HepG2 (cell line): ENCODE data around the gene TRAF4. TPM values are rescaled to one million over a fixed set of nuclear protein-coding genes. Genes with fewer than 3 reads are reported as not detected.

Source experiments
- ATF5 ChIP-seq: sonication (generic); formaldehyde crosslinking; IDR thresholded peaks from 2 replicates; pipeline ENCODE4 v1.4.0; 2020; ENCODE audit warnings: mild to moderate bottlenecking, low read depth, missing genetic modification reagents
- BATF2 ChIP-seq: sonication (generic); formaldehyde crosslinking; IDR thresholded peaks from 2 replicates; pipeline ENCODE4 v1.8.0; 2022; ENCODE audit warnings: mild to moderate bottlenecking, missing genetic modification reagents, moderate library complexity
- CHD4 ChIP-seq: fragments of 200-600 bp; sonication (generic); IDR thresholded peaks from 2 replicates; pipeline ENCODE4 v1.7.0; 2017; ENCODE audit warnings: mild to moderate bottlenecking, low read length, borderline replicate concordance
- CREM ChIP-seq, 2 experiments: sonication (generic) in 1 of 2; formaldehyde crosslinking in 1 of 2; IDR thresholded peaks; 2 replicates each; pipeline versions ENCODE4 v1.4.0 to v1.6.1; 2016 to 2020; ENCODE audit warnings: antibody characterized with exemption in 1 of 2, mild to moderate bottlenecking in 1 of 2, missing genetic modification reagents in 1 of 2
- DDIT3 ChIP-seq: sonication (generic); formaldehyde crosslinking; IDR thresholded peaks from 2 replicates; pipeline ENCODE4 v1.4.0; 2020; ENCODE audit warnings: mild to moderate bottlenecking, missing genetic modification reagents
- HHEX ChIP-seq: IDR thresholded peaks from 2 replicates; pipeline ENCODE4 v1.6.1; 2016; ENCODE audit warnings: control low read depth
- HOXD1 ChIP-seq: sonication (generic); formaldehyde crosslinking; IDR thresholded peaks from 2 replicates; pipeline ENCODE4 v1.5.0; 2020; ENCODE audit warnings: missing genetic modification reagents
- KDM4B ChIP-seq: sonication (generic); formaldehyde crosslinking; IDR thresholded peaks from 2 replicates; pipeline ENCODE4 v1.4.0; 2020; ENCODE audit warnings: missing genetic modification reagents
- MXD1 ChIP-seq: sonication (generic); formaldehyde crosslinking; IDR thresholded peaks from 2 replicates; pipeline ENCODE4 v1.4.0; 2020; ENCODE audit warnings: mild to moderate bottlenecking, missing genetic modification reagents
- NR1H2 ChIP-seq: sonication (generic); formaldehyde crosslinking; IDR thresholded peaks from 2 replicates; pipeline ENCODE4 v1.8.1; 2022; ENCODE audit warnings: low read depth, missing genetic modification reagents, borderline replicate concordance
- SIX1 ChIP-seq: sonication (generic); formaldehyde crosslinking; IDR thresholded peaks from 2 replicates; pipeline ENCODE4 v1.4.0; 2020; ENCODE audit warnings: missing genetic modification reagents, borderline replicate concordance
- WIZ ChIP-seq: sonication (generic); formaldehyde crosslinking; IDR thresholded peaks from 2 replicates; pipeline ENCODE4 v1.5.1; 2020; ENCODE audit warnings: mild to moderate bottlenecking, missing genetic modification reagents
- ZBTB26 ChIP-seq: IDR thresholded peaks from 2 replicates; pipeline ENCODE4 v1.6.1; 2016; ENCODE audit warnings: missing compliant biosample characterization, missing genetic modification reagents, borderline replicate concordance
- ZBTB3 ChIP-seq: sonication (generic); formaldehyde crosslinking; IDR thresholded peaks from 2 replicates; pipeline ENCODE4 v1.4.0; 2020; ENCODE audit warnings: low read depth, mild to moderate bottlenecking, moderate library complexity, missing genetic modification reagents, borderline replicate concordance
- ZHX1 ChIP-seq: sonication (generic); formaldehyde crosslinking; IDR thresholded peaks from 2 replicates; pipeline ENCODE4 v1.8.1; 2022; ENCODE audit warnings: low read depth, mild to moderate bottlenecking, missing genetic modification reagents
- ZNF253 ChIP-seq: sonication (generic); formaldehyde crosslinking; IDR thresholded peaks from 2 replicates; pipeline ENCODE4 v1.8.0; 2022; ENCODE audit warnings: mild to moderate bottlenecking, missing genetic modification reagents, borderline replicate concordance
- ZNF432 ChIP-seq: sonication (generic); formaldehyde crosslinking; IDR thresholded peaks from 2 replicates; pipeline ENCODE4 v1.5.0; 2020; ENCODE audit warnings: missing genetic modification reagents, mild to moderate bottlenecking, borderline replicate concordance
- ZNF546 ChIP-seq: sonication (generic); formaldehyde crosslinking; conservative IDR thresholded peaks from 2 replicates; pipeline ENCODE4 v1.8.1; 2023; ENCODE audit warnings: mild to moderate bottlenecking, missing genetic modification reagents
- ZNF704 ChIP-seq: sonication (generic); formaldehyde crosslinking; IDR thresholded peaks from 2 replicates; pipeline ENCODE4 v1.8.1; 2023; ENCODE audit warnings: mild to moderate bottlenecking, inconsistent platforms, moderate library complexity, missing genetic modification reagents, borderline replicate concordance
- ZNF775 ChIP-seq: sonication (generic); formaldehyde crosslinking; IDR thresholded peaks from 2 replicates; pipeline ENCODE4 v1.4.0; 2020; ENCODE audit warnings: missing genetic modification reagents, mild to moderate bottlenecking, moderate library complexity, borderline replicate concordance
- ZSCAN5A ChIP-seq: sonication (generic); formaldehyde crosslinking; IDR thresholded peaks from 2 replicates; pipeline ENCODE4 v1.8.0; 2022; ENCODE audit warnings: mild to moderate bottlenecking, missing genetic modification reagents, borderline replicate concordance
- polyA plus RNA-seq, 8 experiments: library from polyadenylated mRNA; depleted of rRNA in 3 of 8; stranded (reverse) in 7 of 8; unstranded in 1 of 8; fragments of >200 nt; fragmentation: Illumina TruSeq in 4 of 8; extraction: Trizol in 4 of 8; gene quantifications; 2 replicates each; pipeline versions ENCODE4 v1.2.1 to v1.2.3, GENCODE V29; 2011 to 2016; ENCODE audit warnings: low read depth in 4 of 8, missing spikeins in 1 of 8, mixed read lengths in 1 of 8; ENCODE audit not compliant: insufficient read depth in 1 of 8
- total RNA-seq, 5 experiments: library from RNA; depleted of rRNA; stranded (reverse); fragments of >200 nt; fragmentation: Illumina TruSeq; extraction: Trizol; gene quantifications; 2 replicates each; pipeline ENCODE4 v1.2.3, GENCODE V29; 2016; ENCODE audit warnings: low read depth in 1 of 5

TRAF4 gene
- total and polyA plus RNA-seq, 2 of the 13 experiments (the other 11 are each of a cell fraction or from before 2014, with no cell fraction given) = 86.0 to 89.9 TPM

GRCh38 chr17:28788100-28788499, 44.3 kb downstream of the TRAF4 start (continued):
- TF ChIP-seq ZBTB3 (CRISPR knock-in tag) = no peak
- TF ChIP-seq ZNF253 (CRISPR knock-in tag) = no peak
- no peak for TF ChIP-seq MXD1
- TF ChIP-seq HOXD1 (CRISPR knock-in tag) = 0 out of 2 replicates have a peak, but pooled peaks have one; percentile 47
- no peak for TF ChIP-seq DDIT3 (CRISPR knock-in tag)
- TF ChIP-seq BATF2 = no peak
- TF ChIP-seq ATF5 = no peak
- no peak for TF ChIP-seq HHEX (CRISPR knock-in tag)
- TF ChIP-seq SIX1 (CRISPR knock-in tag) = no peak
- TF ChIP-seq ZHX1 (CRISPR knock-in tag) = no peak
- no peak for TF ChIP-seq ZSCAN5A
- 0 out of 2 replicates have a peak, but pooled peaks have one; percentile 19 for TF ChIP-seq CREM (IDR thresholded peaks at IDR 0.05)
- no peak for TF ChIP-seq CREM (CRISPR knock-in tag; IDR thresholded peaks at IDR 0.05)
- TF ChIP-seq KDM4B = peak; percentile 64; the same call in 1 of the 2 replicates
- no peak for TF ChIP-seq ZNF432 (CRISPR knock-in tag)
- no peak for TF ChIP-seq ZBTB26 (CRISPR knock-in tag)
- TF ChIP-seq WIZ = no peak
- TF ChIP-seq ZNF775 (CRISPR knock-in tag) = no peak
- TF ChIP-seq ZNF704 (CRISPR knock-in tag) = no peak
- no peak for TF ChIP-seq ZNF546 (CRISPR knock-in tag)
- TF ChIP-seq NR1H2 = no peak
- no peak for TF ChIP-seq CHD4
